Occipital lobe (tissue), 2 donors: ENCODE measurements around the gene SMO. TPM values are rescaled to one million over a fixed set of nuclear protein-coding genes. Genes with fewer than 3 reads are reported as not detected.
"Not testable (repeated sequence)": the region's sequence is repeated elsewhere in the genome, so short reads cannot be mapped to it uniquely, and the experiment has no call there.

Source experiments
- DNase-seq: peaks from one replicate; lab custom pipeline; 2025; lab: John Stamatoyannopoulos, UW
- total RNA-seq: library from RNA; depleted of rRNA; stranded (reverse); fragments of >200 nt; gene quantifications from one replicate; pipeline ENCODE4 v1.2.3, GENCODE V29; 2014

The SMO gene
- total RNA-seq, 1 donor from 2014 or later, result 8.7 TPM

DNA sequence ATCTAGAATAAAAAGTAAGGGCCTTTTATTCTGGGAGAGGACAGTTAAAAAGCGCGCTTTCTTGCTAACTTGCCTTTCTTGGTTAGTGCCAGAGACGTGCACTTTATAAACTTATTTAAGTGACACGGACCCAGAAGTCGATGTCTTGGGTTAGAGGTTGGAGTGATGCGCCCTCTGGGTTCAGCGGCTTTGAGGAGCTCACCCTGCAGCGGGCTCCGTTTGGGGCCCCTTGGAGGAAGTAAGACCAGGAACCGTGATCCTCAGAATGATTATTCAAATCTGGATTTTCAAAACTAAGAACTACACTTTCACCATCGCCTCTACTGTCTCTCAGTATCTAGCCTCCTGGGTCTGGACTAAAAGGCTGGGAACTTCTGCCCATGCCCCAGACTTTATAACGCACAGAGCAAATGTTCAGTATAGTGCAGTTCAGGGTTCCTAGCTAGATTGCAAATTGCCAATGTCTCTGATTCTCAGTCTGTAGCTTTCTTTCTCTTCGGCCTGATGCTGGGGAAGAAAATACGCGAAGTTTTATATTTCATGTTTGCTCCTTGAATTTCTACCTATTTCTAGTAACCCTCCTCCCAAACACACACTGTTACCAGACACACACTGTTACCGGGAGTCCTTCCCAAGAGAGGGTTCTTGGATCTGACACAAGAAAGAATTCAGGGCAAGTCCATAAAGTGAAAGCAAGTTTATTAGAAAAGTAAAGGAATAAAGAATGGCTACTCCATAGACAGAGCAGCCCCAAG is 18.6 kb upstream of the SMO start:
- DNase-seq, result no peak

DNA sequence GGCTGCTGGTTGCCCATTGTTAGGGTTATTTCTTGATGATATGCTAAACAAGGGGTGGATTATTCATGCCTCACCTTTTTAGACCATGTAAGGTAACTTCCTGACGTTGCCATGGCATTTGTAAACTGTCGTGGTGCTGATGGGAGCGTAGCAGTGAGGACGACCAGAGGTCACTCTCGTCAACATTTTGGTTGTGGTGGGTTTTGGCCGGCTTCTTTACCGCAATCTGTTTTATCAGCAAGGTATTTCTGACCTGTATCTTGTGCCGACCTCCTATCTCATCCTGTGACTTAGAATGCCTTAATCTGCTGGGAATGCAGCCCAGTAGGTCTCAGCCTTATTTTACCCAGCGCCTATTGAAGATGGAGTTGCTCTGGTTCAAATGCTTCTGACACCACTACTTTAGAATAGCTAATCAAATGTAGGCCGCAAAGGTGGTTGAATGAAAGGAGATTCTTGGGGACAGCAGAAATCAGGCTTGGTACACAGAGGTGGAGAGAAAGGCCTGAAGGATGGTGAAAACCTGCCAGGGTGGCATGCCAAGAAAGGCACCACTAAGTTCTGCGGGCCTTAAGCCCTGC is 17.9 kb upstream of the SMO start:
- no peak for DNase-seq

DNA sequence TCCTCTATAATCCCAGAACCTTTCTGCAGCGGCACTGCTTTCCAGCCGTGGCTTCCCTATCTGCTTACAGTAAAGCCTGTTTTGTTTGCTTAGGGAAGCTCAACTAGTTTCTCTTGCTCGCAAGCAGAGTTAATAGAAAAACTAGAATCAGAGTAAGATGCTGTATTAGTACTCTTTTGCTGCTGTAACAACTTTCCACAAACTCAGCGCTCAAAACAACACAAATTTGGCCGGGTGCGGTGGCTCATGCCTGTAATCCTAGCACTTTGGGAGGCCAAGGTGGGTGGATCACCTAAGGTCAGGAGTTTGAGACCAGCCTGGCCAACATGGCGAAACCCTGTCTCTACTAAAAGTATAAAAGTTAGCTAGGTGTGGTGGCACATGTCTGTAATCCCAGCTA is 14.6 kb upstream of the SMO start:
- not testable (repeated sequence) for DNase-seq

DNA sequence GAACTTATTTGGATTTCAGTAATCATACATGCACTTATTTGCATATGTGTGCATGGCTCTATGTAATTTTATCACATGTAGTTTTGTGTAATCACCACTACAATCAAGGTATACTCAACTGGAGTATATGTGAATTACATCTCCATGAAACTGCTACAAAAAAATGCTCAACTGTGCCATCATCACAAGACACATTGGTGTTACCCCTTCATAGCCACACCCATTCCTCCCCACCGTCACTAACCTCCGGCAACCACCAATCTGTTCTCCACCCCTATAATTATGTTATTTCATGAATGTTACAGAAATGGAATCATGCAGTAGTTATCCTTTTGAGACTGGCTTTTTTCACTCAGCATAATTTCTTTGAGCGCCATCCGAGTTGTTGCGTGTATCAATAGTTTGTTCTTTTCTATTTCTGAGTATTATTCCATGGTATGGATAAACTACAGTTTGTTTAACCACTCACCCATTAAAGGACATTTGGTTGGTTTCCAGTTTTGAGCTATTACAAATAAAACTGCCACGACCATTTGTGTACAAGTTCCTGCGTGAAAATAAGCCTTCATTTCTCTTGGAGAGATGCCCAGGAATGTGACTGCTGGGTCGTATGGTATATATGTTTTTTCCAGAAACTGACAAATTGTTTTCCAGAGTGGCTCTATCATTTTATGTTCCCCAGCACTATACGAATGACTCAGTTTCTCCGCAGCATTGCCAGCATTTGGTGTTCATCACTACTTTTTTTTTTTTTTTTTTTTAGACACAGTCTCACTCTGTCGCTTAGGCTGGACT is 11.3 kb upstream of the SMO start:
- DNase-seq, result no peak

DNA sequence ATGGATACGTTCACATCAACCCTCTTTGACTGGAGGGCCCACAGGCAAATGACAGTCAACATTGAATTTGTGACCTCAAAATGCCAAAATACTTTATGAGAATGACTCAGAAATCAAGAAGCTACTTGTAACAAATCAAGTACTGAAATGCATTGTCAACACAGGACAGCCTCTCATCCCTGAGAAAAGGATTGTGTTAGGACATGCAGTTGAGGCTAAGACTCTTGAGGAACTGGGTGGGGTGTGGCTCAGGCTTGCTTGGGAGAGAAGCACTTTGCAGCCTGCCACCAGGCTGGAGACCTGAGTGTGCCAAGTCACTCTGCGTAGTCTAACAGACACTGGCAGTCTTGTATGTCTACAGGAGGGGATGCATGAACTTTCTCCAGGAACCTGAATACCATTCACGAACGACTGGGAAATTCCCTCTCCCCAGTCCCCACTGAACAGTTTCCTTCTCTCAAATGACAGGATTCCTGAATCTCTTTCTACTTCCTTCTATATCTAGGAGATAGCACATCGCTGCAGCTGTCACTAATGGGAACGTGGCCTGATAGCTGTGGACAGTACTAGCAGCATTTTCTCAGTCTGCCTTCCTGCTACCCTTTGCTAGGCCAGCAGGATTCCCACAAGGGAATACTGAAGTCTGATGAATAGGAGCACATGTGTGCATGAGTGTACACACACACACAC is 3.3 kb upstream of the SMO start:
- no peak for DNase-seq

GRCh38 chr7:129186749-129187260 is 1.6 kb upstream of the SMO start:
- no peak for DNase-seq

DNA sequence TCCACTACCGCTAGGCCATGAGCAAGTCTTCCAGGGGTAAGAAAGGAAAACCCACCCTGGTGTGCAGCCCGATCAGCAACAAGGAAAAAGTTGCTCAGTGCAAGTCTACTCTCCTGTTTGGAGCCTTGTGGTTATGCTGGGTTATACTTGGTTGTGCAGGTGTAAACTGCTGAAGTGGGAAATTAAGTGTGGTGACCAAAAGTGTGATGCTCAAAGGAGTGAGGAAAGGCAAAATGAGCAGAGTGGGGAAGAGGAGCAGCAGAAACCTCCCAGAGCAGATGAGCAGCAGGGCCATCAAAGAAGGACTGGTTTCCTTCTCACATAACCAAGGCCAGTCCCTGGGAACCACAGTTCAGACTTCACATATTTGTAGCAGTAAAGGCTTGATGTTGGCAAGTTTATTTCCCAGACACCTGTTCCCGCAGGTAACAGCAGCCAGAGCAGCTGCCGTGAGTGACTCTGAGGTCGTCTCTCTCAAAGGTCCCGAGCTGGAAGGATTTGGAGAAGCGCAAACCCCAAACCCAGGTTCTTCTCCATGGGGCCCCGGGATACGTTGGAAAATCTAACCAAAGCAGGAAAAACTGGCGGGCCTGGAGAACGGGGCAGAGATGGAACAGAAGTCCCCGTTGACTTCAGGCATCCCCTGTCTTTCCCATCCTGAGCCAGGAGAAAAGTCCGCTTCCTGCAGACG is 607 bp upstream of the SMO start:
- no peak for DNase-seq

DNA sequence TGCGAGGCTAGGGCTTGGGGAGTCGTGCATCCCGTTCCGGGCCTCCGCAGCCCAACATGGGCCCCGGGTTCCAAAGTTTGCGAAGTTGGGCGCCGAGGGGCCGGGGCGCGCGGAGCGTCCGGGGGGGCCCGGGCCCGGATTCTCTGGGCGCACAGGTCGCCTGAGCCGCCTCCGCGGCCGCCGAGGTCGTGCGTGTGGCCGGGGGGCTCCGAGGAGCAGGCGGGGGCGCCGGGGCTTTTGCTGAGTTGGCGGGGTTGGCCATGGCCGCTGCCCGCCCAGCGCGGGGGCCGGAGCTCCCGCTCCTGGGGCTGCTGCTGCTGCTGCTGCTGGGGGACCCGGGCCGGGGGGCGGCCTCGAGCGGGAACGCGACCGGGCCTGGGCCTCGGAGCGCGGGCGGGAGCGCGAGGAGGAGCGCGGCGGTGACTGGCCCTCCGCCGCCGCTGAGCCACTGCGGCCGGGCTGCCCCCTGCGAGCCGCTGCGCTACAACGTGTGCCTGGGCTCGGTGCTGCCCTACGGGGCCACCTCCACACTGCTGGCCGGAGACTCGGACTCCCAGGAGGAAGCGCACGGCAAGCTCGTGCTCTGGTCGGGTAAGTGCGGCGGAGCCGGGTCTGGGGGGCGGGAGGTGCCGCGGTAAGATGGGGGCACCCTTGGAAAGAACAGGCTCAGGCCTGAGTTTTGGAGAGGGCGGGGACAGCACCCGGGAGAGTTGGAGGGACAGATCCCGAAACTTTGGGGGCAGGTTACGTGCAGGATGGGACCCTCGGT is 643 bp downstream of the SMO start:
- no peak for DNase-seq

DNA sequence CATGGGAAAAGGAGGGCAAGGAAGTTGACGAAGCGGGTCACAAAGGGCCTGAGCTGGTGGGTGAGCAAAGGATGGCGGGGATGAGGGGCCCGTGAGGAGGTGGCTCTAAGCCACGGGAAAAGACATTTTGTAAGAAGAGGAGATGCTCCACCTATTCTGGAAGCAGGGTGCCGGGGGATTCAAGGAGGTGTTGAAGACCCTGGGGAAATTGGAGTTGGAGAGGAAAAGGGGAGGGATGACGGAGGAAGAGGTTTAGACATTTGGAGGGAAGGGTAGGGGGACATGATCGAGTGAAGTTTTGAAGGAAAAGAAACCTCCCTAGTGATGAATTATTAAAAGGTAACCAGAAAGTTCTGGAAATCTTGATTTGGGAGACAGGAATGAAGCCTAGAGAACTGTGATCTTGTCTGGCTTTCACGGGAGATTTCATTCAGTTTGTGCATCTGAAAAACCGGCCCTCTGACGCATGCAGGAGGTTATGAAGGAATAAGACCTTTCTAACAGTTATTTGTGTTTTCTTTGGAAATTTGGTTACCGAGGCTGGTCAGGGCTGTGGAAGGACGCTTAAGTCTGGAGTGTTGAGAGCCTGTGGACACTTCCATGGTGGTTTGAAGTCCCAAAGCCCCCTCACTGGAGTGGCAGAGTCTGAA is 1.4 kb downstream of the SMO start:
- DNase-seq, result no peak

DNA sequence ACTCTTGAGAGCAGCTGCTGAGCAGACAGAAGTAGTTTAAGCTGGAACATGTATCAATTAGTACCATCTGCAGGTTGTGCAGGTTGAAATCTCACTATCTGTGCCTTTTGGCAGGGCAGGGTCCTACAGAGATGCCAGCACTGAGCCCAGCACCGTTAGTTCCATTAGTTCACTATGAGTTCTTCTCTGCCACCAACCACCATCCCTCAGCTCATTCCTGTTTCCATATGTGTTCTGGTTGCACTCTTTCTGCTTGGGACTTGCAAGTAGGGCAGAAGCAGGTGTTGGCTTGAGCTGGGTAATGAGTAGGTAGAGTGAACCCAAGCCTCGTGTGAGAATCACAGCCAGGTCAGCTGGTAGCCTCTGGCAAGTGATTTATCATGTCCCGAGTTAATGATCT is 2.8 kb downstream of the SMO start:
- DNase-seq, result no peak

- DNase-seq, result no peak
Observed at GRCh38 chr7:129193892-129194291, 5.5 kb downstream of the SMO start.

GRCh38 chr7:129197771-129198170 is 9.3 kb downstream of the SMO start:
- DNase-seq, result no peak

GRCh38 chr7:129199406-129199805 is 11.0 kb downstream of the SMO start:
- DNase-seq, result no peak

DNA sequence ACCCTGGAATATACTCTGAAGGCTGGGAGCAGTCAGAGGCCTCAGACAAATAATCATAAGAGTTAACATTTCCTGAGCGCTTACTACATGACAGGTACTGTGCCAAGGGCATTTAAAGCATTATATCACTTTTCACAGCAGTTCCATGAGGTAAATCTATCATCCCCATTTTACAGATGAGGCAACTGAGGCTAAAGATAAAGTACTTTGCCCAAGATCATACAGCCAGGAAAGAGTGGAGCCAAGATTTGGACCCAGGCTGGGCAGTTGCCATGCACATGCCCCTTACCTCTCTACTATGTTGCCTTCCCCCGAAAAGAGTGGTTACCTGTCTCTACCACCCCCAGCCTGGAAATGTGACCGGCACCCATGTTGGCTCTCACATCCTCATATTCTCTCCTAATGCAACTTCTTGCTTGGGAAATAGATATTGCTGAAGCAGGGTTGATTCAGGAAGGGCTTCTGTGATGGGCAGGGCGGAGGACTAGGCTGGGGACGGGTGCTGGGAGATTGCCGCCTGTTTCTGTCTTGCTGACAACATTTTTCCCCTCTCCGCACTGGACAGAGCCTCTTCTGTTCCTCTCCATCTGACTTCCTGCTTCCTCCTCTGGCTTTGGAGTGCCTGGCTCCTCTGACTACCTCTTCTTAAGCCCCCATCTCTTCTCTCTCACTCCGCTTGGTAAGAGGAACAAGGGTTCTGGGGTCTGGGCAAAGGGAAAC is 13.8 kb downstream of the SMO start:
- no peak for DNase-seq

- no peak for DNase-seq
Observed at GRCh38 chr7:129203050-129203741, 14.8 kb downstream of the SMO start.

DNA sequence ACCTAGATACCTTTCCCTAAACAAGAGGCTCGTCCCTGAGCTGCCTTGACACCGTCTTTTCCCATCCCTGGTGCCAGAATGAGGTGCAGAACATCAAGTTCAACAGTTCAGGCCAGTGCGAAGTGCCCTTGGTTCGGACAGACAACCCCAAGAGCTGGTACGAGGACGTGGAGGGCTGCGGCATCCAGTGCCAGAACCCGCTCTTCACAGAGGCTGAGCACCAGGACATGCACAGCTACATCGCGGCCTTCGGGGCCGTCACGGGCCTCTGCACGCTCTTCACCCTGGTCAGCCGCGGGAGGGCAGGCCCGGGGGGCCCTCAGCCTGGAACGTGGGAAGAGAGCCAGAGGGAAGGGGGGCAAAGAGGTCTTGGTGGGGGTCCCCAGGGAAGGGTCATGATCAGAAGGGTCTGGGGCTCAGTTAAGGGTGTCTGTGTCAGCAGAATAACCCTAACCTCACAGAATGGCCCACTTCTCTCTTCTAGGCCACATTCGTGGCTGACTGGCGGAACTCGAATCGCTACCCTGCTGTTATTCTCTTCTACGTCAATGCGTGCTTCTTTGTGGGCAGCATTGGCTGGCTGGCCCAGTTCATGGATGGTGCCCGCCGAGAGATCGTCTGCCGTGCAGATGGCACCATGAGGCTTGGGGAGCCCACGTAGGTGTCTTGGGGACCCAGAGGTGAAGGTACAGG is 16.8 kb downstream of the SMO start:
- no peak for DNase-seq

DNA sequence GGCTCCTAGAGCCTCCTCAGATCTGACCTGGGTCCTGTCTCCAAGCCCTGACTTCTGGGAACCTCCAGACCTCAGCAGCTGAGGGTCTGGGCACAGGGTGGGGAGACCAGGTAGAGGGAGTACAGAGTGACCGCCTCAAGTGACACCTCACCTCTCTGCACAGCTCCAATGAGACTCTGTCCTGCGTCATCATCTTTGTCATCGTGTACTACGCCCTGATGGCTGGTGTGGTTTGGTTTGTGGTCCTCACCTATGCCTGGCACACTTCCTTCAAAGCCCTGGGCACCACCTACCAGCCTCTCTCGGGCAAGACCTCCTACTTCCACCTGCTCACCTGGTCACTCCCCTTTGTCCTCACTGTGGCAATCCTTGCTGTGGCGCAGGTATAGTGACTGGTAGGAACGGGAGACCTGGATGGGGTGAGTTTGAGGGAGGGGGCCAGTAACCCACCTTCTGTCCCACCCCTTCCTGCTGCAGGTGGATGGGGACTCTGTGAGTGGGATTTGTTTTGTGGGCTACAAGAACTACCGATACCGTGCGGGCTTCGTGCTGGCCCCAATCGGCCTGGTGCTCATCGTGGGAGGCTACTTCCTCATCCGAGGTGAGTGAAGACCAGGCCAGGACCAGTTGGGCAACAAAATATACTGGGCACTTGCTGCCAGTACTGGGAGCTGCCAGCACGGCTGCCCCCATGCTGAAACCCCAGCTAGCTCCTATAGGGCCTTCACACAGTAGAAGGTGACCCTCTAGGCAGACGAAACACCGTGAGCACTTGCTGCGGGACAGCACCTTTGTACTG is 17.8 kb downstream of the SMO start:
- DNase-seq, result no peak
